Endodermal cell (in vitro differentiated cells): Measurements from ENCODE around the gene TARM1. TPM values are rescaled to one million over a fixed set of nuclear protein-coding genes. Genes with fewer than 3 reads are reported as not detected.

Experiments
- DNase-seq: peaks from one replicate; pipeline ENCODE4 v3.0.0-alpha.2; 2017
- H3K27ac ChIP-seq: 2 replicates; pipeline ENCODE4 v1.5.1; 2013; ENCODE audit warnings: mild to moderate bottlenecking, low read depth, low read length, moderate library complexity
- H3K27me3 ChIP-seq: 2 replicates; pipeline ENCODE4 v1.6.1; 2013; ENCODE audit warnings: mild to moderate bottlenecking, low read length, moderate library complexity; ENCODE audit not compliant: insufficient read depth, control insufficient read depth, poor library complexity, severe bottlenecking
- H3K36me3 ChIP-seq: 2 replicates; pipeline ENCODE4 v1.7.0; 2013; ENCODE audit warnings: mild to moderate bottlenecking, low read length, moderate library complexity; ENCODE audit not compliant: control insufficient read depth, insufficient read depth
- H3K4me1 ChIP-seq: one replicate; pipeline ENCODE4 v1.7.0; 2013; ENCODE audit warnings: low read length; ENCODE audit not compliant: control insufficient read depth, insufficient read depth
- H3K4me3 ChIP-seq: 2 replicates; pipeline ENCODE4 v1.5.1; 2013; ENCODE audit warnings: mild to moderate bottlenecking, low read length, moderate library complexity
- H3K9ac ChIP-seq: 2 replicates; pipeline ENCODE4 v1.6.1; 2013; ENCODE audit warnings: mild to moderate bottlenecking, low read length, moderate library complexity; ENCODE audit not compliant: poor library complexity, severe bottlenecking; ENCODE audit errors: extremely low read depth
- H3K9me3 ChIP-seq: 2 replicates; pipeline ENCODE4 v1.6.1; 2013; ENCODE audit warnings: mild to moderate bottlenecking, low read length, moderate library complexity; ENCODE audit not compliant: control insufficient read depth
- H3K27ac Mint-ChIP-seq: 2 replicates; pipeline ENCODE4 v1.8.0; 2020; ENCODE audit warnings: mixed read lengths
- H3K27me3 Mint-ChIP-seq: 2 replicates; pipeline ENCODE4 v1.8.0; 2021; ENCODE audit warnings: mild to moderate bottlenecking, mixed read lengths; ENCODE audit not compliant: insufficient read depth
- H3K36me3 Mint-ChIP-seq: 2 replicates; pipeline ENCODE4 v1.8.0; 2020; ENCODE audit warnings: low read depth, mixed read lengths
- H3K4me1 Mint-ChIP-seq: 2 replicates; pipeline ENCODE4 v1.8.0; 2020; ENCODE audit warnings: mixed read lengths
- H3K4me3 Mint-ChIP-seq: 2 replicates; pipeline ENCODE4 v1.8.0; 2020; ENCODE audit warnings: mild to moderate bottlenecking, moderate library complexity, mixed read lengths
- H3K9me3 Mint-ChIP-seq: 2 replicates; pipeline ENCODE4 v1.8.0; 2020; ENCODE audit warnings: mild to moderate bottlenecking, mixed read lengths
- WGBS, 2 experiments: methylation state at CpG; one replicate each; pipeline versions ENCODE4 v1.1.5 to v1.1.7; 2013; ENCODE audit warnings: missing lambda C conversion rate in 2 of 2, mixed read lengths in 1 of 2; ENCODE audit not compliant: insufficient coverage in 1 of 2, insufficient read length in 1 of 2; 5-methylcytosine and 5-hydroxymethylcytosine counted together
- total RNA-seq, 2 donors: library from RNA; stranded (reverse); fragmentation: NEBNext Ultra II Directional in 1 of 2; extraction: Animal tissue kit (Norgen Biotek cat#: 25700) in 1 of 2; gene quantifications; 2 replicates in 1 of 2; 3 replicates in 1 of 2; pipeline ENCODE4 v1.2.1, GENCODE V29; 2021
- TF ChIP-seq, protein P1 (sequence below): fragments of 200-600 bp; sonication (generic); conservative IDR thresholded peaks from 2 replicates; pipeline ENCODE4 v1.5.0; 2021; ENCODE audit warnings: antibody characterized with exemption, mild to moderate bottlenecking

TARM1 gene
- total RNA-seq, 2 donors from 2014 or later, result not detected

DNA sequence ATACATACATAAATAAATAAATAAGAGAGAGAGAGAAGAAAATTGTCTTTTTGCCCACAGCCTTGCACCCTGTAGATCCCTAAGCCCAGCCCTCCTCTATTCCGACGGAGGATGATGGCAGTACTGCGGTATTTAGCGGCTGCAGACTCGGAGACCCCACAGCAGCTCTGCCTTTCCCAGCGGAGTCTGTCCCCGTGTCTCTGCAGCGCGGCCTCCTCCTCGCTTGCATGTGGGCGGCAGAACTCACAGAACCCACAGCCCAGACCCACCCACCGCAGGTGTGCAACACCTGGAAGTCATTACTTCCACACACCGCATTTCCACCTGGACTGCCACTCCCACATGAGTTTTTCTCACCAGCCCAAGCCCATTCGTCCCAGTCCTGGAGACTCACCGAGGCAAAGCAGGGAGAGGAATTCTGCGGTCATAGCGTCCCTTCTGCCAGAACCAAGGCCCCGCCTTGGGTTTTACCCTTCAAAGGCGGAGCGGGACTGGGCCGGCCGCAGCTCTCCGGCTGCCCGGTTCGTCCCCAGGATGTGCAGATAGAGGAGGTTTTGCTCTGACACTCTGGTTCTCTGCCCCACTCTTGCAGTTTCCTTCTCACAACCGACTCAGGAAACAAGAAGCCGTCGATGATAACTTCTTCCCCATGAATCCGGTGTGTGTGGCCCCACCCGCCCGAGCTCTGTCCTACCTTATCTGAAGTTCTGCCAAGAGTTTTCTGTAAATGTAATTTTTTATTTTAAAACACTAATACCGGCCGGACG, 17.6 kb downstream of the TARM1 start, which contains the start of gene VSTM1:
VSTM1 (minus strand) TSS at position 548 of the 767 bp plus-strand sequence; CDS start at position 428, 120 bp downstream.
- H3K36me3 Mint-ChIP-seq, result no peaks in the 10 kb centered on the region
- H3K4me3 Mint-ChIP-seq, result no peak within 1 kb of the TSS
- peaks cover 2% of the 10 kb centered on the region for H3K27me3 Mint-ChIP-seq
- Histone ChIP-seq H3K27ac (no peak within 1 kb of the TSS), H3K9ac (no peak within 1 kb of the TSS), H3K27me3 (no peaks in the 10 kb centered on the region), H3K9me3 (no peaks in the 10 kb centered on the region), H3K4me1 (no peaks in the 10 kb centered on the region), H3K36me3 (no peaks in the 10 kb centered on the region), H3K4me3 (no peak within 1 kb of the TSS)
- 92 to 96% methylated on average over 21 to 34 of the region's 34 CpGs for WGBS, 2 experiments
- H3K4me1 Mint-ChIP-seq, result no peaks in the 10 kb centered on the region
- no peak within 1 kb of the TSS for H3K27ac Mint-ChIP-seq
- H3K9me3 Mint-ChIP-seq, result no peaks in the 10 kb centered on the region
- no peak for DNase-seq
- TF ChIP-seq, protein P1, sequence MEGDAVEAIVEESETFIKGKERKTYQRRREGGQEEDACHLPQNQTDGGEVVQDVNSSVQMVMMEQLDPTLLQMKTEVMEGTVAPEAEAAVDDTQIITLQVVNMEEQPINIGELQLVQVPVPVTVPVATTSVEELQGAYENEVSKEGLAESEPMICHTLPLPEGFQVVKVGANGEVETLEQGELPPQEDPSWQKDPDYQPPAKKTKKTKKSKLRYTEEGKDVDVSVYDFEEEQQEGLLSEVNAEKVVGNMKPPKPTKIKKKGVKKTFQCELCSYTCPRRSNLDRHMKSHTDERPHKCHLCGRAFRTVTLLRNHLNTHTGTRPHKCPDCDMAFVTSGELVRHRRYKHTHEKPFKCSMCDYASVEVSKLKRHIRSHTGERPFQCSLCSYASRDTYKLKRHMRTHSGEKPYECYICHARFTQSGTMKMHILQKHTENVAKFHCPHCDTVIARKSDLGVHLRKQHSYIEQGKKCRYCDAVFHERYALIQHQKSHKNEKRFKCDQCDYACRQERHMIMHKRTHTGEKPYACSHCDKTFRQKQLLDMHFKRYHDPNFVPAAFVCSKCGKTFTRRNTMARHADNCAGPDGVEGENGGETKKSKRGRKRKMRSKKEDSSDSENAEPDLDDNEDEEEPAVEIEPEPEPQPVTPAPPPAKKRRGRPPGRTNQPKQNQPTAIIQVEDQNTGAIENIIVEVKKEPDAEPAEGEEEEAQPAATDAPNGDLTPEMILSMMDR, result no peak

DNA sequence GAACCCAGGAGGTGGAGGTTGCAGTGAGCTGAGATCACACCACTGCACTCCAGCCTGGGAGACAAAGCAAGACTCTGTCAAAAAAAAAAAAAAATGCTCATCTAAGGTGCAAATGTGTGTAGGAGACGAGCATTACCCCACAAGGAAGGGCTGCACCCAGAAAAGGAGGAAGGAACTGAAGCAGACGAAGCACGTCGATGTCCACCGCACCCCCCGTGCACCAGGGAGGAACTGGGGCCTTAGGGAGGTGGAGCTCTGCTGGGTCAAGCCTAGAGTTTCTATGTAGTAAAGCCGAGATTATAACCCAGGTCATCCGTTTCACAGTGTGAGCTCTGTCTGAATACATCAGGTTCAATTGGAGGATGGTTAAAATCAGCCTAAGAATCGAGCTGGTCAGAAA, 18.5 kb downstream of the TARM1 start:
- TF ChIP-seq, protein P1, result no peak
- H3K27me3 ChIP-seq, result no peaks in the 10 kb centered on the region
- no peak overlapping the region for H3K4me3 Mint-ChIP-seq
- H3K9me3 Mint-ChIP-seq, result no peaks in the 10 kb centered on the region
- no peaks in the 10 kb centered on the region for H3K4me1 Mint-ChIP-seq
- WGBS, 2 experiments, result 93 to 96% methylated on average over 8 to 9 of the region's 9 CpGs
- H3K9ac ChIP-seq, result no peak overlapping the region
- no peak for DNase-seq
- no peak overlapping the region for H3K27ac ChIP-seq
- H3K36me3 ChIP-seq, result no peaks in the 10 kb centered on the region
- H3K9me3 ChIP-seq, result no peaks in the 10 kb centered on the region
- no peaks in the 10 kb centered on the region for H3K36me3 Mint-ChIP-seq
- H3K4me1 ChIP-seq, result no peaks in the 10 kb centered on the region
- peaks cover 4% of the 10 kb centered on the region for H3K27me3 Mint-ChIP-seq
- H3K4me3 ChIP-seq, result no peak overlapping the region
- H3K27ac Mint-ChIP-seq, result no peak overlapping the region

DNA sequence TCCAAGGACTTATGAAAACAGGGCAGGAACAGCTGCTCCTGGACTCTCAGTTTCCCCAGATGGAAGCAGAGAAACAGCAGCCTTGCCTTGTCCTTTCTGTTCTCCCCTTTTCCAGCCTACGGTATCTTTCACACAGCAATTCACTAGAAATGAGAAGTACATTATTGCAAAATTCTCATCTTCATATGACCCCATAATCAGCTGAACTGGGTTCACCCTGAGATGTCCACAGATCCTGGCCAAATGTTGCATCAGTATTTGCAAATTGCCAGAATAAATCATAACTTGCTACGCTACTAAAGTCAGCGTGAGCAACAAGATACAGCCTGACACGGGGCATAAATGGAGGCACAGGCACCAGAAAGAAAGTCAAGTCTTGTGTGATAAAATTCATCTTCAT, 33.5 kb downstream of the TARM1 start:
- TF ChIP-seq, protein P1, result no peak
- Mint-ChIP-seq H3K36me3 (no peaks in the 10 kb centered on the region), H3K4me1 (no peaks in the 10 kb centered on the region), H3K4me3 (no peak overlapping the region), H3K27ac (no peak overlapping the region), H3K27me3 (peaks cover 19% of the 10 kb centered on the region), H3K9me3 (peaks cover 3% of the 10 kb centered on the region)
- Histone ChIP-seq H3K27me3 (no peaks in the 10 kb centered on the region), H3K27ac (no peak overlapping the region), H3K36me3 (no peaks in the 10 kb centered on the region), H3K4me1 (no peaks in the 10 kb centered on the region), H3K4me3 (no peak overlapping the region), H3K9ac (no peak overlapping the region), H3K9me3 (peaks cover 19% of the 10 kb centered on the region)
- no peak for DNase-seq
- WGBS, 2 experiments, result 94 to 95% methylated on average over 4 of the region's 4 CpGs
